Body of pancreas (tissue), 4 donors: ENCODE measurements around the gene AIP.

Experiments used
- POLR2A ChIP-seq, 3 donors: fragments of 450-650 bp; IDR thresholded peaks; one replicate each; pipeline ENCODE4 v1.6.1; 2016; ENCODE audit warnings: antibody characterized with exemption in 3 of 3, mild to moderate bottlenecking in 2 of 3
- TF ChIP-seq, protein P1 (sequence below), 7 experiments: fragments of 450-650 bp in 4 of 7; fragments of 200-600 bp in 3 of 7; sonication (generic) in 3 of 7; IDR thresholded peaks; one replicate each; pipeline ENCODE4 v1.5.1; 2016 to 2019; ENCODE audit warnings: antibody characterized with exemption in 7 of 7

DNA sequence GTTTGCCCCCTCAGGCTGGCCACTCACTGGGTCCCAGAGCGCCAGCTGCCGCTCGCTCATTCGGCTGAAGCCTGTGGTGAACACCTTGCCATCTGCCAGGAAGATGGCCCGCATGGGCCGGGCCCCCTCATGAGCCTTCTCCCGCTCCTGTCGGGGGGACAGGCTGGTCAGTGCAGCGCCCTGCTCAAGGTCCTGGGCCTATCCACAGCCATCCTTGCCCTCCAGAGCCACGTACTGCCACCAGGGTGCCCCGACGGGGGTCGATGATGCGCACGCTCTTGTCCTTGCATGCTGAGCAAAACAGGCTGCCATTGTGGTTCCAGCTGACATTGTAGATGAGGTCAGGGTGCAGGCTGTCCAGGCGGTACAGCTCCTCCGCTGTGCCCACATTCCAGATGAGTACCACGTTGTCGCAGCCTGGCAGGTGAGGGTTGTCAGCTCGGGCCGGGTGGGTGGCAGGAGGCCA, 41.7 kb upstream of the AIP start:
- no peak for TF ChIP-seq POLR2A (IDR thresholded peaks at IDR 0.05)
- TF ChIP-seq, protein P1, sequence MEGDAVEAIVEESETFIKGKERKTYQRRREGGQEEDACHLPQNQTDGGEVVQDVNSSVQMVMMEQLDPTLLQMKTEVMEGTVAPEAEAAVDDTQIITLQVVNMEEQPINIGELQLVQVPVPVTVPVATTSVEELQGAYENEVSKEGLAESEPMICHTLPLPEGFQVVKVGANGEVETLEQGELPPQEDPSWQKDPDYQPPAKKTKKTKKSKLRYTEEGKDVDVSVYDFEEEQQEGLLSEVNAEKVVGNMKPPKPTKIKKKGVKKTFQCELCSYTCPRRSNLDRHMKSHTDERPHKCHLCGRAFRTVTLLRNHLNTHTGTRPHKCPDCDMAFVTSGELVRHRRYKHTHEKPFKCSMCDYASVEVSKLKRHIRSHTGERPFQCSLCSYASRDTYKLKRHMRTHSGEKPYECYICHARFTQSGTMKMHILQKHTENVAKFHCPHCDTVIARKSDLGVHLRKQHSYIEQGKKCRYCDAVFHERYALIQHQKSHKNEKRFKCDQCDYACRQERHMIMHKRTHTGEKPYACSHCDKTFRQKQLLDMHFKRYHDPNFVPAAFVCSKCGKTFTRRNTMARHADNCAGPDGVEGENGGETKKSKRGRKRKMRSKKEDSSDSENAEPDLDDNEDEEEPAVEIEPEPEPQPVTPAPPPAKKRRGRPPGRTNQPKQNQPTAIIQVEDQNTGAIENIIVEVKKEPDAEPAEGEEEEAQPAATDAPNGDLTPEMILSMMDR (IDR thresholded peaks at IDR 0.05) = no peak
